GM21737 (cell line): ENCODE results near the gene MATCAP1.

ENCODE experiments used
- ATAC-seq: cut with Tn5 transposase; IDR thresholded peaks from one replicate; pipeline ENCODE4 v1.9.1; 2021; ENCODE audit warnings: mild to moderate bottlenecking, moderate library complexity; ENCODE audit not compliant: unreplicated experiment

Gene MATCAP1

DNA sequence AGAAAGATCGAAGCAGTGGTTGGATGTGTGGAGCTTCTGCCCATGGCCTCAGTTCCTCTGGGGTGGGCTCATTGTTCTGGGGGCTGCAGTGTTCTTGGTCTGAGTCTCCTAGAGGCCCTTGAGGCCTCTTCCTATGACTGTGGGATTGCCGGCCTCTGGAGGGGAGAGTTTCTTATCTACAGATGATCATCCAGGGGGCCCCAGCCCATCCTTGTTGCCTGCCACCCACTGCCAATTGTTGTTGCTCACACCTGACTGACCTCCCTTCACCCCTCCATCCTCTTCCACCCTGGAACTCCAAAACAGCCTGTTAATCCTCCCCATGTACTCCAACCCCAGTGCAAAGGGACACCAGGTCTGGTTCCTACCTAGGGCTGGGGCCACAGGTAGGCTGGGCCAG, 38.8 kb downstream of the MATCAP1 start:
- ATAC-seq, result no peak

- no peak for ATAC-seq
Observed at GRCh38 chr16:67142342-67142741, 41.4 kb downstream of the MATCAP1 start.

- ATAC-seq, result no peak
Observed at GRCh38 chr16:67141391-67141790, 42.4 kb downstream of the MATCAP1 start.

- no peak for ATAC-seq
Observed at GRCh38 chr16:67137605-67138004, 46.2 kb downstream of the MATCAP1 start.

DNA sequence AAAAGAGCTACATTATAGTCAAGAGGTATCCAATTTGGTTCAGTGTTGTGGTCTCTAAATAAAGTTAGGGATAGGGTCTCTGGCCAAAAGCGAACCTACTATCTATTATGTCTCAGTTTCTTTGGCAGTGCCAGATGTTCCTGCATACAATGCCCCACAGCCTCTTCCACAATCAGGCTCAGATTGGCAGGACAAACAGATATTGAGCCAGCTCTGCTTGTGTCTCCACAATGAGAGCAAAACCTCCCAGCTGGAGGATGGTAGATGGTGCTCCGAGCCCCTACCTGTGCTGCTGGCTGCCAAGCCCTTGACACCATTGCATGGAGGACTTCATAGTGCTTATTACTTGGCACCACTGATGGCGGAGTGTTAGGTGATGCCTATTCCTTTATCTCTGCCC, 54.3 kb downstream of the MATCAP1 start:
- ATAC-seq, result no peak

DNA sequence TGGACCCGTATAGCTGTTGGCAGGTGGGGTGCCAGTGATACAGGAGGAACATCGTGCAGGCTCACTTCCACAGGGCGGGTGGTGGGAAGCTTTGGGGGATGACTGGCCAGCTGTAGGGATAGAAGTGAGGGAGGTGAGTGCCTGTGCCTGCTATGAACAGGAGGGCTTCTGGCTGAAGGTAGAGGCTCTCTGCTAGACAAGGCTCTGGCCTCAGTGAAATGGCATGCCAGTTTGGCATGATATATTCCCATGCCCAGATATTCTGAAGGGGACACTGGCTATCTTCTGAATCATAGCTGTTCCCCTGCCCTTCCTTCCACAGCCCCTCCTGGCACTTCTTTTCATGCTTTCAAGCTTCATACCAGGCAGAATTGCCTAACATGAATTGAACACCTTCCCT, 54.9 kb downstream of the MATCAP1 start:
- no peak for ATAC-seq

GRCh38 chr16:67128417-67128816, 55.3 kb downstream of the MATCAP1 start:
- no peak for ATAC-seq
